ENCODE results near the gene GAS6.

DNA sequence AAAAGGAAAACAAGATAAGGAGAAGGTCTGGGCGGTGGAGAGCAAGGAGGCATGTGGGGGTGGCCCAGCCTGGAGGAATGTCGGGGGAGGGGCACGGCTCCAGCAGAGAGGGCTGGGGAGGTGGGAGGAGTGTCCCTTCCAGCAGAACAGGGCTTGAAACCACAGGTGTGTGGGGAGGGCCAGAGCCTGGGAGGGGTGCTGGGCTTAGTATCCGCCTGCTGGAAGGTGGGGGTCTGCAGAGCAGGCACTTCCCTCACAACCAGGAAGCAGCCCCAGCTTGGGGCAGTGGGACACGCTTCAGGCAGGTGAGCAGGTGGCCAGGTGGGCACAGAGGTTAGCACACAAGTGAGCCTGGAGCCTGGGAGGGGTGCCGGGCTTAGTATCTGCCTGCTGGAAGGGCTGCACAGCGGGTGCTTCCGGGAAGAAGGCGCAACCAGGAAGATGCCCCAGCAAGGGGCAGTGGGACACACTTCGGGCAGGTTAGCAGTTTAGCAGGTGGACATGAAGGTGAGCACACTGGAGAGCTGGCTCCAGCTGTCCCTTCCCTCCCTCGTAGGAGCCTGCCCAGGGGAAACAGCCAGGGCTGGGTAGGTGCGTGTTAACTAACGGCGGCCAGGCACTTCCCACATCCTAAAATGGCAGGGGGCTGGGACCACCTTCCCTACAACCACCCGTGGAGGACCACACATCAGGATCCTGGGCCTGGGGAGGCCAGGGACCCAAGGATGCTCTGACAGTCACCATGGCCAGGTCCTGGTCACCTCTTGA lies 3.0 kb downstream of the GAS6 start:
- TF ChIP-seq, protein P1, sequence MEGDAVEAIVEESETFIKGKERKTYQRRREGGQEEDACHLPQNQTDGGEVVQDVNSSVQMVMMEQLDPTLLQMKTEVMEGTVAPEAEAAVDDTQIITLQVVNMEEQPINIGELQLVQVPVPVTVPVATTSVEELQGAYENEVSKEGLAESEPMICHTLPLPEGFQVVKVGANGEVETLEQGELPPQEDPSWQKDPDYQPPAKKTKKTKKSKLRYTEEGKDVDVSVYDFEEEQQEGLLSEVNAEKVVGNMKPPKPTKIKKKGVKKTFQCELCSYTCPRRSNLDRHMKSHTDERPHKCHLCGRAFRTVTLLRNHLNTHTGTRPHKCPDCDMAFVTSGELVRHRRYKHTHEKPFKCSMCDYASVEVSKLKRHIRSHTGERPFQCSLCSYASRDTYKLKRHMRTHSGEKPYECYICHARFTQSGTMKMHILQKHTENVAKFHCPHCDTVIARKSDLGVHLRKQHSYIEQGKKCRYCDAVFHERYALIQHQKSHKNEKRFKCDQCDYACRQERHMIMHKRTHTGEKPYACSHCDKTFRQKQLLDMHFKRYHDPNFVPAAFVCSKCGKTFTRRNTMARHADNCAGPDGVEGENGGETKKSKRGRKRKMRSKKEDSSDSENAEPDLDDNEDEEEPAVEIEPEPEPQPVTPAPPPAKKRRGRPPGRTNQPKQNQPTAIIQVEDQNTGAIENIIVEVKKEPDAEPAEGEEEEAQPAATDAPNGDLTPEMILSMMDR (IDR thresholded peaks at IDR 0.05): no peak
- no peak for TF ChIP-seq POLR2AphosphoS5 (IDR thresholded peaks at IDR 0.05)
- no peak for TF ChIP-seq POLR2A (IDR thresholded peaks at IDR 0.05)

Data from upper lobe of left lung (tissue), 4 donors.